Activated CD4-positive, alpha-beta memory T cell treated with anti-CD3 and anti-CD28 coated beads, Interleukin-2, amount 10 ng/mL, durations not matched to agents 7 days and 5 days (primary cell): ENCODE measurements around the gene COQ8B. TPM values are rescaled to one million over a fixed set of nuclear protein-coding genes. Genes with fewer than 3 reads are reported as not detected.
A peak's percentile ranks its signal among the peaks of the same experiment; 100 is the strongest.
"Not testable (repeated sequence)": the region's sequence is repeated elsewhere in the genome, so short reads cannot be mapped to it uniquely, and the experiment has no call there.

Experiments used
- CTCF ChIA-PET: fragments of 350-600 bp; sonication (Branson Sonifier 250); formaldehyde crosslinking; loops from one replicate; lab custom pipeline; 2021; ENCODE audit warnings: antibody characterized with exemption, inconsistent platforms; lab: Charles Lee
- POLR2A ChIA-PET: fragments of 350-600 bp; sonication (Branson Sonifier 250); formaldehyde crosslinking; loops from one replicate; lab custom pipeline; 2021; ENCODE audit warnings: antibody characterized with exemption; lab: Charles Lee
- DNase-seq: peaks from one replicate; pipeline ENCODE4 v3.0.0-alpha.2; 2020
- H3K27ac Mint-ChIP-seq: one replicate; pipeline ENCODE4 v1.8.0; 2021; ENCODE audit warnings: mild to moderate bottlenecking, mixed read lengths
- H3K27me3 Mint-ChIP-seq: one replicate; pipeline ENCODE4 v1.8.0; 2021; ENCODE audit warnings: mixed read lengths
- H3K36me3 Mint-ChIP-seq: one replicate; pipeline ENCODE4 v1.8.0; 2021; ENCODE audit warnings: low read depth, mixed read lengths
- H3K4me1 Mint-ChIP-seq: one replicate; pipeline ENCODE4 v1.8.0; 2021; ENCODE audit warnings: mixed read lengths
- H3K4me3 Mint-ChIP-seq: one replicate; pipeline ENCODE4 v1.8.0; 2021; ENCODE audit warnings: mild to moderate bottlenecking, mixed read lengths
- H3K9me3 Mint-ChIP-seq: one replicate; pipeline ENCODE4 v1.8.0; 2021; ENCODE audit warnings: mixed read lengths
- total RNA-seq, 2 experiments: library from RNA; stranded (reverse); gene quantifications; one replicate each; pipeline ENCODE4 v1.2.3, GENCODE V29; 2021

The COQ8B gene
- total RNA-seq, 2 experiments from 2014 or later: 32.5 to 37.7 TPM

DNA sequence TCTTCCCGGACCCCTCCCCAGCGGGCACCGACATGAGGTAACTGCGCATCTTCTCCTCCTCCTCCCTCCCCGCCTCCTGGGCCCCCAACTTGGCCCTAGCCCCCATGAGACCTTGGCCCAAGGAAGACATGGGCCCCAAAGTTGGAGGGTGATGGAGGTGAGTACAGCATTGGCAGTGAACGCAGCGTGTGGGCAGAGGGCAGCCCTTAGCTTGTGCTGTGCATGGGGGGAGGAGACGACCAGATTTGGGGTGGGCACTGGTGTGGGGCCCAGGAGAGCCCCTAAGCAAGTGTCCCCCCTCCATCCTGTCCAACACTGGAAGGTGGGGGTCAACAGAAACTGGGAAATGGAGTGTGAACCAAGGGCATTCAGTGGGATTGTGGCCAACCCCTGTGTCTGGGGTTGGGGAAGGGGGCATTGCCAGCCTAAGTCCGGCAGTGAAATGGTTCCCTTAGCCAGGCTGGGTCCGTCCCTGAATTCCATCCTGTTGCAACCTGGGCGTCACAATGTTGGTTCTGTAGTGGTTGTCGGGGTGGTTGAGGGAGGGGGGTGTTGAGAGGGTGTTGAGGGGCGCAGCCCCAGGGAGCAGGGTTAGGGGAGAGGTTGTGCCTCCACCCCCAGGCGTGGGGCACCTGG is 49.8 kb downstream of the COQ8B start:
- Mint-ChIP-seq H3K4me3 (no peak overlapping the region), H3K9me3 (peaks cover 9% of the 10 kb centered on the region)

DNA sequence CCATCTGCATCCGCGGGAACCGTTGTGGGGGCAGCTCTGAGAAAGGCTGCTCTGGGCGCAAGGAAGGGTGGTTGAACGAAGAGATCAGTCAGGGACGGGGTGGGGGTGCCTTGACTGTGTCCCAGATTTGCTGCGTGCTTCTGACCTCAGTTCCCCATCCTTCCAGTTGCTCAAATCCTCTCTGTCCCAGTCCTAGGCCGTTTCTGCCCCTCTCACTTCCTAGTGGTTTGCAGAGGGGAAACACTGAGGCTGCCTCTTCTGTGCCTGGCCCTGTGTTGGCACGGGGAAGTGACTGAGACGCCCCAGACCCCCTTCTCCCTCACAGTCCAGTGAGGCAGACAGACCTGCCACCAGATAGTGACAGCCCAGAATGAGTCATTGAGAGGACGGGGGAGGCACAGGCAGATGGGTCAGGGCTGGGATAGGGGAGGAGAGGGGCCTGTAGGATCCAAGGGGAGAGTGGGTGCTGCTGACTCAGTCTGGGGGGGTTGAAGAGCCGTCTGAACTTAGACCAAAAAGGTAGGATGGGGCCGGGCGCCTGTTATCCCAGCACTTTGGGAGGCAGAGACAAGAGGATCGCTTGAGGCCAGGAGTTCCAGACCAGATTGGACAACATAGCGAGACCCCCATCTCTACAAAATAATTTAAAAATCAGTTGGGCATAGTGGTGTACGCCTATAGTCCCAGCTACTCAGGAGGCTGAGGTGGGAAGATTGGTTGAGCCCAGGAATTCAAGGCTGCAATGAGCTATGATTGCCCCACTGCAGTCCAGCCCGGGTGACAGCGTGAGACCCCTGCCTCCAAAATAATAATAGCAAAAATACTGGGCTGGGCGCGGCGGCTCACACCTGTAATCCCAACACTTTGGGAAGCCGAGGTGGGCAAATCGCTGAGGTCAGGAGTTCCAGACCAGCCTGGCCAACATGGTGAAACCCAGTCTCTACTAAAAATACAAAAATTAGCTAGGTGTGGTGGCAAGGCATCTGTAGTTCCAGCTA is 52.7 kb downstream of the COQ8B start:
- peaks cover 3% of the 10 kb centered on the region for H3K9me3 Mint-ChIP-seq
- peaks cover 14% of the 10 kb centered on the region for H3K36me3 Mint-ChIP-seq
- H3K4me3 Mint-ChIP-seq: peak overlapping the region; percentile 77
- peak overlapping the region; percentile 42 for H3K27ac Mint-ChIP-seq
- peaks cover 5% of the 10 kb centered on the region for H3K27me3 Mint-ChIP-seq
- H3K4me1 Mint-ChIP-seq: peaks cover 31% of the 10 kb centered on the region
- no peak for DNase-seq
- CTCF ChIA-PET: interaction anchor here (0.6 to 3.7 kb wide), 20 partner anchors 12 to 481 kb away, joined by 3 to 56 read pairs (median 4); partner anchors contain the start of genes ACTMAP, COQ8B, EGLN2 and ITPKC
- POLR2A ChIA-PET: interaction anchor here (0.7 to 2.1 kb wide), 10 partner anchors 8 to 156 kb away, joined by 3 to 16 read pairs (median 4); partner anchors contain the start of genes ACTMAP, EGLN2 and RAB4B

More for the DNA sequence above, 49.8 kb downstream of the COQ8B start:
- peaks cover 3% of the 10 kb centered on the region for H3K27me3 Mint-ChIP-seq
- peaks cover 28% of the 10 kb centered on the region for H3K4me1 Mint-ChIP-seq
- DNase-seq: no peak
- H3K27ac Mint-ChIP-seq: no peak overlapping the region
- peaks cover 32% of the 10 kb centered on the region for H3K36me3 Mint-ChIP-seq
- POLR2A ChIA-PET: no interaction called here
- CTCF ChIA-PET: no interaction called here

DNA sequence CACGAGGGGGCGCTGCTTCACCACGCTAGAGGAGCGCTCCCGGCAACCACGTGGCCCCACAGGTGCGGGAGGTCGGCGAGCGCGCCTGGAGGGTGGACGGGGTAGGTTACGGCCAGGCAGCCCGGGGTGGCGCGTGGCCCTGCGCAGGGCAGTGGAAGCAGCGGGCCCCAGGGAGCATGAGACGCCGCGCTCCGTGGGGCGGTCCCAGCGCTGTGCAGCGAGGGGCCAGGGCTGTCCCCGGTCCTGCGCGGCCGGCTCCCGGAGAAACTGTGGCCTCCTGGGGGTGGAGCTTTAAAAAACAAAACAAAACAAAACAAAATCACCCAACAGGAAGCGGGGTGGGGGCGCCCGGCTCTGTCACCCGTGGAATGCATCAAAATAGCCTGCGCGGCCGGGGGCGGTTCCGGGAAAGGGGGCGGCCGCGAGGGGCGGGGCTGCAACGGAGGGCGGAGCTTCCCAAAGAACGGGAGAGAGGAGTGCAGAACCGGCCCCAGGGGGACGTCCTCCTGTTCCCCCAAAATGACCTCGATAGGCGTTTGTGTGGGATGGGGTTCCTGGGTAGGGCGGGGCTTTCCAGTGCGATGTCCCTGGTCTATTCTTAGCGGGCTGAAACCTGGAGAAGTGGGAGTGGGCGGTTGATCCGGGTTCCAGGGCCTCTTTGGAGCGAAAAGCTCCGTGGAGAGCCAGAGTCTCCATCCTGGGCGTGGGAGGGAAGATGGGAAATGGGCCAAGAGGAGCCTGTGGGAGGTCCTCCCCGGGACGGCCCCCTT is 53.6 kb downstream of the COQ8B start:
- peaks cover 31% of the 10 kb centered on the region for H3K4me1 Mint-ChIP-seq
- H3K4me3 Mint-ChIP-seq: peak overlapping the region; percentile 77
- POLR2A ChIA-PET: interaction anchor here (0.7 to 2.1 kb wide), 10 partner anchors 9 to 156 kb away, joined by 3 to 16 read pairs (median 4); partner anchors contain the start of genes ACTMAP, EGLN2 and RAB4B
- no peaks in the 10 kb centered on the region for H3K9me3 Mint-ChIP-seq
- CTCF ChIA-PET: interaction anchor here (0.6 to 3.7 kb wide), 17 partner anchors 28 to 482 kb away, joined by 3 to 56 read pairs (median 4); partner anchors contain the start of genes ACTMAP, COQ8B, EGLN2 and ITPKC
- peak overlapping the region; percentile 66 for H3K27ac Mint-ChIP-seq
- peaks cover 5% of the 10 kb centered on the region for H3K27me3 Mint-ChIP-seq
- peaks cover 6% of the 10 kb centered on the region for H3K36me3 Mint-ChIP-seq
- DNase-seq: peak; percentile 92

DNA sequence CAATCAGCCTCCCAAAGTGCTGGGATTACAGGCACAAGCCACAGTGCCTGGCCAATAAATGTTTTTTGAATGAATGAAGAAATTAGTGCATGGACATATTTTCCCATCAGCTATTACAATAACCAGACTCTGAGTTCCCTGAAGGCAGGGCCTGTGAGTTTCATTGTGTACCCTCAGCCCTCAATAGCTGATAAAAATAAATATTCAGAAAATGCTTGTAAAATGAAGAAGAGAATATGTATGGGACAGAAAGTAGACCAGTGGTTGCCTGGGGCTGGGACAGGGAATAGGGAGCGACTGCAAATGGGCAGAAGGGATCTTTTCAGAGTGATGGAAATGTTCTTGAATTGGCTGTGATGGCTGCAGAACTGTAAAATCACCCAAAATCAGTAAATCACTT is 55.1 kb downstream of the COQ8B start:
- no peak overlapping the region for H3K4me3 Mint-ChIP-seq
- H3K4me1 Mint-ChIP-seq: peaks cover 26% of the 10 kb centered on the region
- H3K9me3 Mint-ChIP-seq: no peaks in the 10 kb centered on the region
- CTCF ChIA-PET: interaction anchor here (1.0 to 3.4 kb wide), 4 partner anchors 117 to 308 kb away, joined by 3 to 56 read pairs (median 6); partner anchors contain the start of gene RAB4B
- POLR2A ChIA-PET: interaction anchor here (1.3 kb wide), 1 partner anchor 116 kb away, joined by 3 read pairs; the partner anchor contains the start of gene RAB4B
- H3K27me3 Mint-ChIP-seq: peaks cover 8% of the 10 kb centered on the region
- peak overlapping the region; percentile 4 for H3K27ac Mint-ChIP-seq
- peaks cover 2% of the 10 kb centered on the region for H3K36me3 Mint-ChIP-seq
- DNase-seq: no peak

DNA sequence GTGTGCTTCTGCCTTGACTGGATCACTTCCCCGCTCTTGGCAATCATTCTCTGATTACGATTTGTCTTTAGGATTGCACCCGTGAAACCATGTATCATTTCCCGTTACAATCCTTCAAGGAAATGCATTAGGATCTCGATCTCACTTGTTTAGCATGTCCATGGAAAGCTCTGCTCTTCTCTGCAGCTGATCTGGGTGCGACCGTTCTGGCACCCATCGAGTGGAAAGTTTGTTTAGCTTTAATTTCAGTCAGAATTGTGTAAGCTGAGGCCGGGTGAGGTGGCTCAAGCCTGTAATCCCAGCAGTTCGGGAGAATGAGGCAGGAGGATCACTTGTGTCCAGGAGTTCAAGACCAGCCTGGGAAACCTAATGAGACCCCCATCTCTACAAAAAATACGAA is 57.1 kb downstream of the COQ8B start:
- Mint-ChIP-seq H3K4me1 (peaks cover 19% of the 10 kb centered on the region), H3K4me3 (no peak overlapping the region), H3K27me3 (peaks cover 8% of the 10 kb centered on the region), H3K36me3 (no peaks in the 10 kb centered on the region), H3K9me3 (no peaks in the 10 kb centered on the region), H3K27ac (no peak overlapping the region)
- POLR2A ChIA-PET: no interaction called here
- no peak for DNase-seq
- CTCF ChIA-PET: interaction anchor here (1.6 kb wide), 1 partner anchor 159 kb away, joined by 3 read pairs; no protein-coding TSS in a partner anchor

DNA sequence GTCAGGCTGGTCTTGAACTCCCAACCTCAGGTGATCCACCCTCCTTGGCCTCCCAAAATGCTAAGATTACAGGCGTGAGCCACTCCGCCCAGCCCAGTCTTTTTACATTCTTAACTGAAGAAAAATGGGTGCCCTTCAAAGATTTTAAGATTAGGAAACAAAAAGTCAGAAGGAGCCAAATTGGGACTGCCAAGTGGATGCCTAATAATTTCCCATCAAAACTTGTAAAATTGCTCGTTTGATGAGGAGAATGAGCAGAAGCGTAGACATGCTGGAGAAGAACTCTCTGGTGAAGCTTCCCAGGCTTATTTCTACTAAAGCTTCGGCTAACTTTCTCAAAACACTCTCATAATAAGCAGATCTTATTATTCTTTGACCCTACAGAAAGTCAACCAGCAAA is 57.6 kb downstream of the COQ8B start:
- POLR2A ChIA-PET: no interaction called here
- CTCF ChIA-PET: interaction anchor here (1.6 to 1.8 kb wide), 2 partner anchors 24 to 160 kb away, joined by 3 to 8 read pairs; no protein-coding TSS in a partner anchor
- H3K27ac Mint-ChIP-seq: no peak overlapping the region
- H3K9me3 Mint-ChIP-seq: no peaks in the 10 kb centered on the region
- peaks cover 8% of the 10 kb centered on the region for H3K27me3 Mint-ChIP-seq
- no peak overlapping the region for H3K4me3 Mint-ChIP-seq
- no peak for DNase-seq
- H3K36me3 Mint-ChIP-seq: no peaks in the 10 kb centered on the region
- peaks cover 19% of the 10 kb centered on the region for H3K4me1 Mint-ChIP-seq

DNA sequence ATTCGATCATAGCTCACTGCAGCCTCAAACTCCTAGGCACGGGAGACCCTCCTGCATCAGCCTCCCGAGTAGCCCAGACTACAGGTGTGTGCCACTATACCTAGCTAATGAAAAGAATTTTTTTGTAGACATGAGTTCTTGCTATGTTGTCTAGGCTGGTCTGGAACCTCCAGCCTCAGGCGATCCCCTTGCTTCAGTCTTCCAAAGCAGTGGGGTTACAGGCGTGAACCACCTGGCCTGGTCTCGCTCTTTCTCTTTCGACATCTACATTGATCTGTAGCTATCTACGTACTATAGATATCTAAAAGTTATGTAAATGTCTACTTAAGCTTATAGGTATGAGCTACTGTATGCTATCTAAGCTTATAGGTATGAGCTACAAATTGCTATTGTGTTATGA is 58.7 kb downstream of the COQ8B start:
- Mint-ChIP-seq H3K4me1 (peaks cover 8% of the 10 kb centered on the region), H3K9me3 (no peaks in the 10 kb centered on the region), H3K27ac (no peak overlapping the region), H3K4me3 (no peak overlapping the region), H3K27me3 (peaks cover 6% of the 10 kb centered on the region), H3K36me3 (no peaks in the 10 kb centered on the region)
- no peak for DNase-seq
- CTCF ChIA-PET: interaction anchor here (1.8 kb wide), 1 partner anchor 23 kb away, joined by 8 read pairs; no protein-coding TSS in a partner anchor
- POLR2A ChIA-PET: no interaction called here

DNA sequence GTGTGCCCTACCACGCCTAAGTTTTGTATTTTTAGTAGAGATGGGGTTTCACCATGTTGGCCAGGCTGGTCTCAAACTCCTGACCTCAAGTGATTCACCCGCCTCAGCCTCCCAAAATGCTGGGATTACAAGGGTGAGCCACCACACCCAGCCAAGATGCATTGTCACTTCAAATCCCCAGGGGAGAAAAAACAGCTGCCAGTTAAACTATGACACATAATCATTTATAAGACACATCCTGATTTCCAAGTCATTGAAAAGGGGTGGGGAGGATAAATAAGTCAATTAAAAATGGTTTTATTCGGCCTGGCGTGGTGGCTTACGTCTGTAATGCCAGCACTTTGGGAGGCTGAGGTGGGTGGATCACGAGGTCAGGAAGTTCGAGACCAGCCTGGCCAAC is 61.0 kb downstream of the COQ8B start:
- H3K4me1 Mint-ChIP-seq, POLR2A ChIA-PET, H3K4me3 Mint-ChIP-seq, H3K27ac Mint-ChIP-seq, H3K27me3 Mint-ChIP-seq, H3K9me3 Mint-ChIP-seq, H3K36me3 Mint-ChIP-seq, DNase-seq: not testable (repeated sequence)
- CTCF ChIA-PET: interaction anchor here (1.2 kb wide), 1 partner anchor 21 kb away, joined by 3 read pairs; no protein-coding TSS in a partner anchor

DNA sequence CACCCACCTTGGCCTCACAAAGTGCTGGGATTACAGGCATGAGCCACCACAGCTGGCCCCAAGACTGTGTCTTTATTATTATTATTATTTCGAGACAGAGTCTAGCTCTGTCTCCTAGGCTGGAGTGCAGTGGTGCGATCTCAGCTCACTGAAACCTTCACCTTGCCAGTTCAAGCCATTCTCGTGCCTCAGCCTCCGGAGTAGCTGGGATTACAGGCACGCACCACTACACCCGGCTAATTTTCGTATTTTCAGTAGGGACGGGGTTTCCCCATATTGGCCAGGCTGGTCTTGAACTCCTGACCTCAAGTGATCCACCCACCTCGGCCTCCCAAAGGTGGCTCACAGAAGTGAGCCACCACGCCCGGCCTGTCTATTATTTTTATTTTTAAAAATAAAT is 64.4 kb downstream of the COQ8B start:
- H3K27me3 Mint-ChIP-seq, H3K36me3 Mint-ChIP-seq, H3K9me3 Mint-ChIP-seq, H3K4me3 Mint-ChIP-seq, DNase-seq, H3K27ac Mint-ChIP-seq, POLR2A ChIA-PET, H3K4me1 Mint-ChIP-seq: not testable (repeated sequence)
- CTCF ChIA-PET: interaction anchor here (0.7 to 0.8 kb wide), 2 partner anchors 12 to 17 kb away, joined by 3 read pairs; no protein-coding TSS in a partner anchor

DNA sequence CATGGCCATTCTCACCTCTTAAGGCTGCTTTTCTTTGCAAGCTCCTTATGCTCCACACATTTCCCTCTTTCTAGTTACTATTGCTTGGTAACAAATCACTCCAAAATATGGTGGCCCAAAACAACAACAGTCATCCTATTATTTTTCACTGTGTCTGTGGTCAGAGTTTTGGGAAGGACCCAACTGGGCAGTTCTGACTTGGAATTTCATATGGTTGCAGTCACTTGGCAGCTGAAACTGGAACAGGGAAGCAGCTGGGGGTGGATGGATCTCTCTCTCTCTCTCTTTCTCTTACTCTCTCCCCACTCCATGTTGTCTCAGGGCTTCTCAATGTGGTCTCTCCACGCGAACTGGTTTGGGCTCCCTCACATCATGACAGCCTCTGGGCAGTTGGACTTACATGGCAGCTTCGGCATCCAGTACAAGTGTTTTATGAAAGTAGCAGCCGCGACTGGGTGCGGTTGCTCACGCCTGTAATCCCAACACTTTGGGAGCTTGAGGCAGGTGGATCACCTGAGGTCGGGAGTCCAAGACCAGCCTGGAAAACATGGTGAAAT is 65.9 kb downstream of the COQ8B start:
- H3K9me3 Mint-ChIP-seq: no peaks in the 10 kb centered on the region
- no peak overlapping the region for H3K4me3 Mint-ChIP-seq
- DNase-seq: no peak
- H3K4me1 Mint-ChIP-seq: peaks cover 4% of the 10 kb centered on the region
- CTCF ChIA-PET: interaction anchor here (0.6 kb wide), 2 partner anchors 30 to 553 kb away, joined by 3 to 8 read pairs; no protein-coding TSS in a partner anchor
- no peak overlapping the region for H3K27ac Mint-ChIP-seq
- H3K27me3 Mint-ChIP-seq: peaks cover 8% of the 10 kb centered on the region
- H3K36me3 Mint-ChIP-seq: no peaks in the 10 kb centered on the region
- POLR2A ChIA-PET: interaction anchor here (0.6 to 1.0 kb wide), 2 partner anchors 12 to 321 kb away, joined by 3 read pairs; no protein-coding TSS in a partner anchor

DNA sequence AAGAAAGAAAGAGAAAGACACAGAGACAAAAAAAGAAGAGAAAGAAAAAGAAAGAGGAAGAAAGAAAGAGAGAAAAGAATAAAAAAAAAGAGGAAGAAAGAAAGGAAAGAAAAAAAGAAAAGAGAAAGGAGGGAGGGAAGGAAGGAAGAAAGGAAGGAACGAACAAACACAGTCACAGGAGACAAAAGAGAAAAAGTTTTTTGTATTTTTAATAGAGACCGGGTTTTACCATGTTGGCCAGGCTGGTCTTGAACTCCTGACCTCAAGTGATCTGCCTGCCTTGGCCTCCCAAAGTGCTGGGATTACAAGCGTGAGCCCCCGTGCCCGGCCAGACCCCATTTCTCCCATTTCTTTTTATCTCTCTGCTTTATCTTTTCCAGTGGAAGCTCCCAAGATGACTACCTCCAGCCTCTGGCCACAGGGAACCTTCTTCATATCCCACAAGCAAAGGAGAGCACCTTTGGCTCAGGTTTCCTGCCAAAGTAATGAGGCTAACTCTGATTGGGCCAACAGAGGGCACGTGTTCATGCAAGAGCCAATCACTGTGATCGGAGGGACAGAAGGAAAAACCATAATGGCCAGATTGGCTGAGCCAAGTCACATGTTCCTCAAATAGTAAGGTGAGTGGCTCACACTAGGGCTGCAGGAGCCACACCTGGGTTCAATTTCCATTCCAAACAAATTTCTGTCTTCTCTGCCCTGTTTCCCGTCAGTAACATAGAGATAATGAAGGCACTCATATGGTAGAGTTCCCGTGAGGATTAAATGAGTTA is 66.6 kb downstream of the COQ8B start:
- not testable (repeated sequence) for H3K9me3 Mint-ChIP-seq, H3K4me1 Mint-ChIP-seq, H3K27ac Mint-ChIP-seq, DNase-seq, H3K36me3 Mint-ChIP-seq, H3K4me3 Mint-ChIP-seq, H3K27me3 Mint-ChIP-seq
- ChIA-PET POLR2A (interaction anchor here (0.6 to 1.0 kb wide), 2 partner anchors 13 to 322 kb away, joined by 3 read pairs; no protein-coding TSS in a partner anchor), CTCF (interaction anchor here (0.6 kb wide), 1 partner anchor 29 kb away, joined by 8 read pairs; no protein-coding TSS in a partner anchor)
